ENCODE results near the gene CMTM4.

DNA sequence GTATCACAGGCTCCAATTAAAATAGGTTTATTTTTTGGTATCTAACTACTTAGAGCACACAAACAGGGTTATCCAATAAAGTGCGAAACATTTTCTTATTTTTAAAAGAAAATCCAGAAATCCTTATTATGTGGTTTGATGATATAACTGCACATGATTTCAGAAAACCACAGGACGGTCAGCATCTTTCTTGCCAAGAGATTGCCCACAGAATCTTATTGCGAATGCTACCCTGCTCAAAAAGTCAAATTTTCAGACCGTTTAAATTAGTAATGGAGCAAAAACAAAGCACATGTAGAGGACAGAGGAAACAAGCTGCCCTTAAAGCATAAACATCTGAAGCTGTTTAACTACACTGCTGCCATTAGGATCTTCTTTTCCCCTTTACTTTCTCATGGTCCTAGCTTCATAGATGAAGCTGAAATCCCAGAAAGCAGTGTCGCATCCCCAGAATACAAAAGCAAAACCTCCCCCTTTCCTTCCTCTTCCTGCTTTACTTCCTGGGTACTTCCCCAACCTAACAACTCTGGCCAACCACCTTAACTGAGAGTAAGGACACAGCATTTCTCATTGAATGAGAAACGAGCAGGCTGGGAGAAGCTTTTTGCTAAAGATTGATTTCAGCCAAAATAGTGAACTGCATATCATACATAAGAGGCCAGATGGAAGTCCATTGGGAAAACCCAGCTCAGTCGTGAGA lies 43.7 kb downstream of the CMTM4 start:
- TF ChIP-seq, protein P1, sequence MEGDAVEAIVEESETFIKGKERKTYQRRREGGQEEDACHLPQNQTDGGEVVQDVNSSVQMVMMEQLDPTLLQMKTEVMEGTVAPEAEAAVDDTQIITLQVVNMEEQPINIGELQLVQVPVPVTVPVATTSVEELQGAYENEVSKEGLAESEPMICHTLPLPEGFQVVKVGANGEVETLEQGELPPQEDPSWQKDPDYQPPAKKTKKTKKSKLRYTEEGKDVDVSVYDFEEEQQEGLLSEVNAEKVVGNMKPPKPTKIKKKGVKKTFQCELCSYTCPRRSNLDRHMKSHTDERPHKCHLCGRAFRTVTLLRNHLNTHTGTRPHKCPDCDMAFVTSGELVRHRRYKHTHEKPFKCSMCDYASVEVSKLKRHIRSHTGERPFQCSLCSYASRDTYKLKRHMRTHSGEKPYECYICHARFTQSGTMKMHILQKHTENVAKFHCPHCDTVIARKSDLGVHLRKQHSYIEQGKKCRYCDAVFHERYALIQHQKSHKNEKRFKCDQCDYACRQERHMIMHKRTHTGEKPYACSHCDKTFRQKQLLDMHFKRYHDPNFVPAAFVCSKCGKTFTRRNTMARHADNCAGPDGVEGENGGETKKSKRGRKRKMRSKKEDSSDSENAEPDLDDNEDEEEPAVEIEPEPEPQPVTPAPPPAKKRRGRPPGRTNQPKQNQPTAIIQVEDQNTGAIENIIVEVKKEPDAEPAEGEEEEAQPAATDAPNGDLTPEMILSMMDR (IDR thresholded peaks at IDR 0.05) = no peak
- TF ChIP-seq POLR2A (IDR thresholded peaks at IDR 0.05) = no peak

Data from uterus (tissue), 2 donors.